Neural cell (in vitro differentiated cells): ENCODE data around the gene CDH3.

Source experiments
- CTCF ChIP-seq: fragments of 450-650 bp; IDR thresholded peaks from 2 replicates; pipeline ENCODE4 v1.5.1; 2014; ENCODE audit warnings: antibody characterized with exemption, mild to moderate bottlenecking, moderate library complexity; ENCODE audit not compliant: poor library complexity, severe bottlenecking
- EP300 ChIP-seq: fragments of 450-650 bp; conservative IDR thresholded peaks from 2 replicates; pipeline ENCODE4 v1.6.1; 2014; ENCODE audit warnings: antibody characterized with exemption, mild to moderate bottlenecking, moderate library complexity; ENCODE audit not compliant: poor library complexity, severe bottlenecking
- EZH2 ChIP-seq: fragments of 200-600, 300-800 bp; shearing (Covaris generic), sonication (generic); IDR thresholded peaks from 2 replicates; pipeline ENCODE4 v1.6.1; 2014; ENCODE audit warnings: antibody characterized with exemption, low read length, borderline replicate concordance, mild to moderate bottlenecking; ENCODE audit not compliant: insufficient read depth, poor library complexity, severe bottlenecking
- MXI1 ChIP-seq: fragments of 450-650 bp; conservative IDR thresholded peaks from 2 replicates; pipeline ENCODE4 v1.6.1; 2014; ENCODE audit warnings: antibody characterized with exemption, mild to moderate bottlenecking; ENCODE audit not compliant: poor library complexity, severe bottlenecking
- POLR2AphosphoS5 ChIP-seq: IDR thresholded peaks from 2 replicates; pipeline ENCODE4 v1.6.1; 2012
- RAD21 ChIP-seq: fragments of 450-650 bp; conservative IDR thresholded peaks from 2 replicates; pipeline ENCODE4 v1.6.1; 2014; ENCODE audit warnings: antibody characterized with exemption, mild to moderate bottlenecking, moderate library complexity
- REST ChIP-seq: IDR thresholded peaks from 2 replicates; pipeline ENCODE4 v1.6.1; 2012; ENCODE audit warnings: borderline replicate concordance
- SMC3 ChIP-seq: fragments of 450-650 bp; conservative IDR thresholded peaks from 2 replicates; pipeline ENCODE4 v1.6.1; 2014; ENCODE audit warnings: antibody characterized with exemption, mild to moderate bottlenecking, moderate library complexity; ENCODE audit not compliant: poor library complexity
- TAF1 ChIP-seq: IDR thresholded peaks from 2 replicates; pipeline ENCODE4 v1.6.1; 2012; ENCODE audit warnings: low read depth

DNA sequence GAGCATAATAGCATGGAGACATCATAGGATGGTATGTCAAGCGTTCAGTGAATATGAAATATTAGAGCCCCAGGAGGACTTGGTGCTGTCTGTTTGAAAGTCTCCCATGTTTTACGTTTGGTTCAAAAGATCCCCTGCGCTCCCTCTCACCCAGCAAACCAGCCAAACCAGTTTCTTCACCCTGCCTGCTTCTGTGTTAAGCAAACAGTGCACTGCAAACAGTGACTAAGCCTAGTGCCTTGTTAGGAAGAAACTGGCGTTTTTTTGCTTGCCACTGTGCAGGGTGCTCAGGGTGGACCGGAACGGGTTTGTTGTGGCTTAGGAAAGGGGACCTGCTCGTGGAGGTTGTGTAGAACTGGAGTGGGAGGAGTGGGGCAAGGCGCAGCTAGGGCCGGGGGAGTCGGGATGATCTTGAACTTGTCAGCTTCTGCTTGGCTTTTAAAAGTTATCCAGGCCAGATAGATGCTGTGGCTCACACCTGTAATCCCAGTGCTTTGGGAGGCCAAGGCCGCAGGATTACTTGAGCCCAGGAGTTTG lies 99.7 kb downstream of the CDH3 start:
- TF ChIP-seq CTCF: no peak
- TF ChIP-seq EP300: no peak
- no peak for TF ChIP-seq MXI1
- TF ChIP-seq EZH2: no peak
- no peak for TF ChIP-seq SMC3
- no peak for TF ChIP-seq POLR2AphosphoS5
- TF ChIP-seq REST: no peak
- no peak for TF ChIP-seq RAD21
- no peak for TF ChIP-seq TAF1
